Measurements from ENCODE around the gene TLR6. TPM values are rescaled to one million over a fixed set of nuclear protein-coding genes. Genes with fewer than 3 reads are reported as not detected.

Gene TLR6
- total and polyA plus RNA-seq, 3 donors from 2014 or later, result 0.47 to 1.8 (median 1.2) TPM

DNA sequence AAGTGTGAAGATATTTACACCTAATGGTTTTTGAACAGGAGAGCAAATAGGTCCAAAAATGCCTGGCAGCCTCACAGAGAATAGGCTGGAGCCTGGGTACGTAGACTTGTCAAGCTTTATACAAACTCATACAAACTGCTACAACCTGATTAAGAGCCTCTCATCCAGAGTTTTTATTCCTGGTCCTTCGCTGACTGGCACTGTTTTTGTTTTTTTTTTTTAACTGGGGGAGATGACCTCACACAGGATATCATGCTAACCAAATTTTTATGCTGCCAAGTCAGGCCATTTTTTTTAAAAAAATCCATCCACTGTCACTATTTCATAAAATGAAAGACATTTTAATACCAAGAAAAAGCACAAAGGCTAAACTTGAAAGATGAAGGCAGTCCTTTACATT is 12.9 kb upstream of the TLR6 start:
- H3K4me3 ChIP-seq, result no peak overlapping the region
- intact Hi-C loops (cut with DNase I; ENCODE audit: low total_unique reads), result no loop called here
- TF ChIP-seq, protein P1, sequence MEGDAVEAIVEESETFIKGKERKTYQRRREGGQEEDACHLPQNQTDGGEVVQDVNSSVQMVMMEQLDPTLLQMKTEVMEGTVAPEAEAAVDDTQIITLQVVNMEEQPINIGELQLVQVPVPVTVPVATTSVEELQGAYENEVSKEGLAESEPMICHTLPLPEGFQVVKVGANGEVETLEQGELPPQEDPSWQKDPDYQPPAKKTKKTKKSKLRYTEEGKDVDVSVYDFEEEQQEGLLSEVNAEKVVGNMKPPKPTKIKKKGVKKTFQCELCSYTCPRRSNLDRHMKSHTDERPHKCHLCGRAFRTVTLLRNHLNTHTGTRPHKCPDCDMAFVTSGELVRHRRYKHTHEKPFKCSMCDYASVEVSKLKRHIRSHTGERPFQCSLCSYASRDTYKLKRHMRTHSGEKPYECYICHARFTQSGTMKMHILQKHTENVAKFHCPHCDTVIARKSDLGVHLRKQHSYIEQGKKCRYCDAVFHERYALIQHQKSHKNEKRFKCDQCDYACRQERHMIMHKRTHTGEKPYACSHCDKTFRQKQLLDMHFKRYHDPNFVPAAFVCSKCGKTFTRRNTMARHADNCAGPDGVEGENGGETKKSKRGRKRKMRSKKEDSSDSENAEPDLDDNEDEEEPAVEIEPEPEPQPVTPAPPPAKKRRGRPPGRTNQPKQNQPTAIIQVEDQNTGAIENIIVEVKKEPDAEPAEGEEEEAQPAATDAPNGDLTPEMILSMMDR (IDR thresholded peaks at IDR 0.05), result no peak
- no peak for TF ChIP-seq POLR2A (IDR thresholded peaks at IDR 0.05)

DNA sequence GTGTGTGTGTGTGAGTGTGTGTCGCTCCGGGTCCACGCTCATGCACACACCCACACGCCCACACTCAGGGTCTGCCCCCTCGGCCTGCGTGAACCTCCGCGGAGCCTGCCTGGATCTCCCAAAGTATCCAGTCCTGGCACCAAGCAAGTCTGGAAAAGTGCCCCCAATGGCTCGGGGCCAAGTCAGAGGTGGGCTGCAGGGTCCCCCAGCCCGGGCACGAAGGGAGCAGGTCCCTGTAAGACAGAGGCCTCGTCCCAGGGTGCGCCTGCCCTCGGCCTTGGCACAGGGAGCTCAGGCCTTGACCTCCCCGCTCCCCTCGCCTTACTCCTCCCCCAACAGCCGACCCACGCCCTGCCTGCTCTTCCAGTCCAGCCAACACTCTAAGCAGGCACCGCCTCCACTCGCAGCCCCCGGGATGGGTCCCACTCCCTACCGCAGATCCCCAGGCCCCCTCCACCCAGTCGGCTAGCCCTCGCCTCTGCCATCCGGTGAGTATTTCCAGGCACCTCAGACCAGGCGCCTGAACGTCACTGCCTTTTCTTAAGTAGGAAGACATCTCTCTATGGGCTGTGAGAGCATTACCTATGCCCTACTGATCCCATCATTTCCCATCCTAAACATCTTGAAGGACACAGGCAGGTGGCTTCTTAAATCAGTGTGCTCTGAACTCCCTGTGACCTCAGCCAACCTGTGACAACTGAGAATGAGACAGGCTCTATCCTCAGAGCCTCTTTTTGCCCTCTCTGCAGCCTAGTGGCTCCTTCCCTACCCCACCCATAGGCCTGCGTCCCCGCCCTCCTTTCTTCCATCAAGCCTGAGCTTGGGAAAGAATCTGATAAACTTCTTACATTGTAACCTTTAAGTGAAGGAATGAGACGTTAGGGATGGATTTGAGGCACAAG is 11.7 kb upstream of the TLR6 start:
- WGBS, 2 donors, result 2 to 9% methylated on average over 21 to 30 of the region's 30 CpGs
- Histone ChIP-seq H3K36me3 (ENCODE audit: low read depth, missing control alignments) (no peaks in the 10 kb centered on the region), H3K4me3 (peak overlapping the region; percentile 81 to 95), H3K27ac (peak overlapping the region; percentile 94 to 97), H3K4me1 (peaks cover 30% of the 10 kb centered on the region), H3K9me3 (no peaks in the 10 kb centered on the region), H3K27me3 (no peaks in the 10 kb centered on the region)
- TF ChIP-seq, protein P1 (IDR thresholded peaks at IDR 0.05), result no peak
- no peak for TF ChIP-seq POLR2A (IDR thresholded peaks at IDR 0.05)
- DNase-seq, result peak; percentile 64
- intact Hi-C loops (cut with DNase I; ENCODE audit: low total_unique reads), result no loop called here

More for the DNA sequence above, 12.9 kb upstream of the TLR6 start:
- no peak for DNase-seq
- 39 to 54% methylated on average over 2 of the region's 2 CpGs for WGBS, 2 donors
- H3K36me3 ChIP-seq (ENCODE audit: low read depth, missing control alignments), result no peaks in the 10 kb centered on the region
- H3K27ac ChIP-seq, result peak overlapping the region; percentile 94 to 97
- H3K9me3 ChIP-seq, result no peaks in the 10 kb centered on the region
- no peaks in the 10 kb centered on the region for H3K27me3 ChIP-seq
- H3K4me1 ChIP-seq, result peaks cover 35% of the 10 kb centered on the region

DNA sequence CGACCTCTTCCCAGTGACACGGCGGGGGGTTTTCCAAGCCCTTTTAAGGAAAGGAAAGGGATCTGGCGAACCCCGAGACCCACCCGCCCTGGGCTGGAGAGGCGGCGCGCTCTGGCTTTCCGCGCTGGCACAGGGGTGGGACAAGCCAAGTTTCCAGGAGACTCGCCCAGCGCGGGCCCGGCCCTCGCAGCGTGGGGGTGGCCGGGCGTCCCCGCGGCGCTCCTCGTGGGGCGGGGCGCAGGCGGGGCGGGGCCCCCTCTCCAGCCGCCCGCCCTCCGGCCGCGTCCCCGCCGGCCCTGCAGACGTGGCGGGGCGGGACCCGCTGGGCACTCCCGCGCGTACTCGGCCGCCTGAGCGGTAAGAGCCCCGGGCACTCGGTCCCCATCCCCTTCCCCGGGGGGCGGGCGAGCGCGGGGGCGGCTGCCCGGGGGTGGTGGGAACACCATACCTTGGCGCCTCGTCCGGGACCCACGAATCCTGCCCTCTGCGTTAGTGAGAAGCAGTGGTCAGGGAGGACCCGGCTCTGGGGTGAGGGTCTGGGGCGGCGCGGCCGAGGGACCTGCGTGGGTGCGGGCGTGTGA is 11.0 kb upstream of the TLR6 start, which contains the start of gene FAM114A1:
FAM114A1 (plus strand) TSS at position 329 of the 581 bp plus-strand sequence. CDS start 10,273 bp downstream, outside the sequence.
- H3K4me1 ChIP-seq, result peaks cover 23% of the 10 kb centered on the region
- no peaks in the 10 kb centered on the region for H3K36me3 ChIP-seq (ENCODE audit: low read depth, missing control alignments)
- H3K9me3 ChIP-seq, result no peaks in the 10 kb centered on the region
- intact Hi-C loops (cut with DNase I; ENCODE audit: low total_unique reads), result no loop called here
- H3K27ac ChIP-seq, result peak within 1 kb of the TSS; percentile 94 to 97
- 0 to 2% methylated on average over 10 to 13 of the region's 66 CpGs for WGBS, 2 donors
- DNase-seq, result peak; percentile 84
- H3K27me3 ChIP-seq, result no peaks in the 10 kb centered on the region
- peak within 1 kb of the TSS; percentile 81 to 95 for H3K4me3 ChIP-seq
- no peak for TF ChIP-seq POLR2A (IDR thresholded peaks at IDR 0.05)
- TF ChIP-seq, protein P1 (IDR thresholded peaks at IDR 0.05), result no peak

DNA sequence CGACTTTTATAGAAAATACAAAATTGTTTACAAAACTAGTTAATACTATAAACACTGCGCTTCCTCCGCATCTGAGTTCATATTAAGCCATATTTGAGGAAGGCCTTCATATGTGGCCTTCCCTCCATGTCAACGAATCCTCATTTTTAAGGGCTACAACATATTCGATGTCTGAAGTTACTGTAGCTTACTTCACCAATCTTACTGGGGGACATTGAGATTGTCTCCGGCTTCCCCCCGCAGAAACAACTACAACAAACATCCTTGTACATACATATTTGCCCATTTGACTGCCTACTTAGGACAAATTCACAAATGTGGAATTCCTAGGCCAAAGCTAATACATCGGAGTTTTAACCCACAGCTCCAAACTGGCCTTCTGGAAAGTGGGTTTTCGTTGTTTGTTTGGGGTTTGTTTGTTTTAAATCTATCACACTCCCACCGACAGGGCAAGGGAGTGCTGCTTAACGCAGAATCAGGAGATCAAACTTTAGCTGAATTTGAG is 10.4 kb upstream of the TLR6 start:
- WGBS, 2 donors, result 33% methylated on average over 11 of the region's 11 CpGs

More for the DNA sequence above, 10.4 kb upstream of the TLR6 start:
- no peaks in the 10 kb centered on the region for H3K9me3 ChIP-seq
- TF ChIP-seq, protein P1 (IDR thresholded peaks at IDR 0.05), result no peak
- TF ChIP-seq POLR2A (IDR thresholded peaks at IDR 0.05), result no peak
- H3K4me3 ChIP-seq, result peak overlapping the region; percentile 81 to 95
- H3K27me3 ChIP-seq, result no peaks in the 10 kb centered on the region
- H3K27ac ChIP-seq, result peak overlapping the region; percentile 67 to 94
- H3K4me1 ChIP-seq, result peaks cover 22% of the 10 kb centered on the region
- no peaks in the 10 kb centered on the region for H3K36me3 ChIP-seq (ENCODE audit: low read depth, missing control alignments)
- no peak for DNase-seq
- intact Hi-C loops (cut with DNase I; ENCODE audit: low total_unique reads), result no loop called here

All from testis (tissue), 3 donors.